Mesothelial cell of epicardium (in vitro differentiated cells): ENCODE results near the gene ZNF804B. TPM values are rescaled to one million over a fixed set of nuclear protein-coding genes. Genes with fewer than 3 reads are reported as not detected.

Experiments used
- DNase-seq, 2 experiments: peaks; one replicate each; pipeline ENCODE4 v3.0.0; 2021; ENCODE audit warnings: low spot score in 2 of 2; ENCODE audit not compliant: unreplicated experiment in 2 of 2
- H3K27ac Mint-ChIP-seq: 2 replicates; pipeline ENCODE4 v1.8.0; 2021; ENCODE audit warnings: mixed read lengths
- H3K27me3 Mint-ChIP-seq: 2 replicates; pipeline ENCODE4 v1.8.0; 2021; ENCODE audit warnings: low read depth, mixed read lengths
- H3K36me3 Mint-ChIP-seq: 2 replicates; pipeline ENCODE4 v1.8.0; 2021; ENCODE audit warnings: mixed read lengths
- H3K4me1 Mint-ChIP-seq: 2 replicates; pipeline ENCODE4 v1.8.0; 2021; ENCODE audit warnings: mixed read lengths
- H3K4me3 Mint-ChIP-seq: 2 replicates; pipeline ENCODE4 v1.8.0; 2021; ENCODE audit warnings: mild to moderate bottlenecking, moderate library complexity, mixed read lengths
- H3K9me3 Mint-ChIP-seq: 2 replicates; pipeline ENCODE4 v1.8.0; 2021; ENCODE audit warnings: mixed read lengths
- CTCF ChIP-seq: fragments of 200-600 bp; sonication (generic); IDR thresholded peaks from one replicate; pipeline ENCODE4 v1.5.0; 2021; ENCODE audit warnings: antibody characterized with exemption; ENCODE audit not compliant: unreplicated experiment
- total RNA-seq: library from RNA; stranded (reverse); gene quantifications from 3 replicates; pipeline ENCODE4 v1.2.1, GENCODE V29; 2021

Gene ZNF804B
- total RNA-seq, 1 donor from 2014 or later: 0.47 TPM

GRCh38 chr7:89002981-89003956, 243.8 kb downstream of the ZNF804B start:
- H3K4me3 Mint-ChIP-seq: no peak overlapping the region
- H3K36me3 Mint-ChIP-seq: no peaks in the 10 kb centered on the region
- DNase-seq: no peak
- H3K9me3 Mint-ChIP-seq: no peaks in the 10 kb centered on the region
- no peaks in the 10 kb centered on the region for H3K27me3 Mint-ChIP-seq
- H3K4me1 Mint-ChIP-seq: no peaks in the 10 kb centered on the region
- no peak overlapping the region for H3K27ac Mint-ChIP-seq
- TF ChIP-seq CTCF: no peak

- peaks cover 38% of the 10 kb centered on the region for H3K9me3 Mint-ChIP-seq
- no peaks in the 10 kb centered on the region for H3K4me1 Mint-ChIP-seq
- H3K27ac Mint-ChIP-seq: no peak overlapping the region
- DNase-seq: no peak
- no peaks in the 10 kb centered on the region for H3K27me3 Mint-ChIP-seq
- no peak for TF ChIP-seq CTCF
- no peak overlapping the region for H3K4me3 Mint-ChIP-seq
- H3K36me3 Mint-ChIP-seq: no peaks in the 10 kb centered on the region
Measured at GRCh38 chr7:89012016-89012415, 252.5 kb downstream of the ZNF804B start.

- Mint-ChIP-seq H3K27me3 (no peaks in the 10 kb centered on the region), H3K4me1 (no peaks in the 10 kb centered on the region), H3K9me3 (peaks cover 47% of the 10 kb centered on the region), H3K4me3 (no peak overlapping the region), H3K27ac (no peak overlapping the region), H3K36me3 (no peaks in the 10 kb centered on the region)
- DNase-seq: no peak
- TF ChIP-seq CTCF: no peak
Measured at GRCh38 chr7:89017695-89018094, 258.2 kb downstream of the ZNF804B start.

GRCh38 chr7:89021741-89022140, 262.2 kb downstream of the ZNF804B start:
- no peaks in the 10 kb centered on the region for H3K4me1 Mint-ChIP-seq
- no peaks in the 10 kb centered on the region for H3K27me3 Mint-ChIP-seq
- no peaks in the 10 kb centered on the region for H3K36me3 Mint-ChIP-seq
- no peak for DNase-seq
- H3K27ac Mint-ChIP-seq: no peak overlapping the region
- TF ChIP-seq CTCF: no peak
- peaks cover 28% of the 10 kb centered on the region for H3K9me3 Mint-ChIP-seq
- no peak overlapping the region for H3K4me3 Mint-ChIP-seq

- Mint-ChIP-seq H3K9me3 (peaks cover 17% of the 10 kb centered on the region), H3K4me1 (no peaks in the 10 kb centered on the region), H3K27ac (no peak overlapping the region), H3K36me3 (no peaks in the 10 kb centered on the region), H3K4me3 (no peak overlapping the region), H3K27me3 (no peaks in the 10 kb centered on the region)
- TF ChIP-seq CTCF: no peak
- DNase-seq: no peak
Measured at GRCh38 chr7:89023206-89023605, 263.7 kb downstream of the ZNF804B start.
